HUES6 (cell line): ENCODE results near the gene CRTAC1.
"Not testable (repeated sequence)": the region's sequence is repeated elsewhere in the genome, so short reads cannot be mapped to it uniquely, and the experiment has no call there.

Source experiments
- H3K27ac ChIP-seq: 2 replicates; pipeline ENCODE4 v1.7.0; 2013; ENCODE audit warnings: low read depth, mild to moderate bottlenecking, low read length, inconsistent platforms
- H3K27me3 ChIP-seq: 2 replicates; pipeline ENCODE4 v1.6.1; 2013; ENCODE audit warnings: low read length; ENCODE audit not compliant: control insufficient read depth, insufficient read depth
- H3K36me3 ChIP-seq: 2 replicates; pipeline ENCODE4 v1.6.1; 2013; ENCODE audit warnings: low read length; ENCODE audit not compliant: control insufficient read depth, insufficient read depth
- H3K4me1 ChIP-seq: 2 replicates; pipeline ENCODE4 v1.6.1; 2013; ENCODE audit warnings: low read length; ENCODE audit not compliant: control insufficient read depth, insufficient read depth
- H3K4me3 ChIP-seq: 2 replicates; pipeline ENCODE4 v1.5.1; 2013; ENCODE audit warnings: low read depth, low read length
- H3K9ac ChIP-seq: one replicate; pipeline ENCODE4 v1.6.1; 2013; ENCODE audit warnings: mild to moderate bottlenecking, low read length
- H3K9me3 ChIP-seq: 2 replicates; pipeline ENCODE4 v1.6.1; 2013; ENCODE audit warnings: low read depth, low read length; ENCODE audit not compliant: control insufficient read depth, insufficient read depth

The CRTAC1 gene

DNA sequence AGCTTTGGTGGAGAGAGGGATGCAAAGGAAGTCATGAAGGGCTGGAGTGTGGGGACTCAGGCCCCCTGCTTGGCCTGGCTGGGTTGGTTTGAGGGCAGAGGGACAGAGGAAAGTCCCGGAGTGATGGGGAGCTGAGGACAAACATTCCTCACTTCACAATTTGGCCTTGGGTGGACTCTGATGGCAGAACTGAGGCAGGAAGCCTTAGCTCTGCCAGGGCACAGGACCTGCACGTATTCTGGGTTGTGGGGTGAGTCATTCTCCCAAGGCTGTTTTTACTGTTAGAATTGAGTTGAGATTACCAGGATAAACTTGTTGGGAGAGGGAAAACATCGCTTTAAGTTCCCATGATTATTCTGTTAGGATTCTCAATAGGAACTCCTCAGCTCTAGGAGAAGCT is 178.1 kb downstream of the CRTAC1 start:
- Histone ChIP-seq H3K36me3 (no peaks in the 10 kb centered on the region), H3K9me3 (no peaks in the 10 kb centered on the region), H3K27me3 (peaks cover 71% of the 10 kb centered on the region), H3K4me1 (peaks cover 3% of the 10 kb centered on the region; the same call in 1 of the 2 replicates), H3K27ac (no peak overlapping the region), H3K9ac (no peak overlapping the region), H3K4me3 (no peak overlapping the region)

DNA sequence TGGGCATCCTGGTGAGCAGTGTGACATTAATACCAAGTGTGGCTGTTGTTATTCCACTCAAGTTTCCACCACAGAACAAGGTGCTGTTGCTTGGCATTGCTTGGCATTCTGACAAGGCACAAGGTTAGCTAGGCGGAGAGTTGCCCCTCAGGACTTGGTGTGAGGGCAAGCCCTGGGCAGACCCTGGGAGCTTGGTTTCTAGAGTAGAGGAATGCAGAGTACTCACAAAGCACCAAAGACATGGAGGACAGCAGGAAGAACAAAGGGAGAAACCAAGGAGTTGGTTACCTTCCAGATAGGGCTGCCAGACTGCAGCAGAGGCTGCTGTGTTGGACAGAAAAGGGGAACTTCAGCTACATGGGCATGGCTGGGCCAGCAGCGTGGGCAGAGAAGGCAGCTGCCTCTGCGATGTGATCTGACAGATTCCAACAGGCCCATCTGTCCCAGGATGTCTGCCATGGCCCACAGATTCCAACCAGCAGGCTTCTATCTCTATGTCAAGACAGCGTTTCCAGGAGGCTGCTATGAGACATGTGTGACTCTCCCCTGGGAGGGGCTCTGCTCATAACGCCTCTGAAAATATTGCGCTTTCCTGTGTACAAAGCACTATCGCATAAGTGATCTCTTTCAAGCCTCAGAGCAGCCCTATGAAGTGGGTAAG is 178.9 kb downstream of the CRTAC1 start:
- no peak overlapping the region for H3K9ac ChIP-seq
- H3K4me3 ChIP-seq = no peak overlapping the region
- H3K9me3 ChIP-seq = no peaks in the 10 kb centered on the region
- H3K36me3 ChIP-seq = no peaks in the 10 kb centered on the region
- peaks cover 77% of the 10 kb centered on the region for H3K27me3 ChIP-seq
- no peak overlapping the region for H3K27ac ChIP-seq
- peaks cover 3% of the 10 kb centered on the region; the same call in 1 of the 2 replicates for H3K4me1 ChIP-seq

DNA sequence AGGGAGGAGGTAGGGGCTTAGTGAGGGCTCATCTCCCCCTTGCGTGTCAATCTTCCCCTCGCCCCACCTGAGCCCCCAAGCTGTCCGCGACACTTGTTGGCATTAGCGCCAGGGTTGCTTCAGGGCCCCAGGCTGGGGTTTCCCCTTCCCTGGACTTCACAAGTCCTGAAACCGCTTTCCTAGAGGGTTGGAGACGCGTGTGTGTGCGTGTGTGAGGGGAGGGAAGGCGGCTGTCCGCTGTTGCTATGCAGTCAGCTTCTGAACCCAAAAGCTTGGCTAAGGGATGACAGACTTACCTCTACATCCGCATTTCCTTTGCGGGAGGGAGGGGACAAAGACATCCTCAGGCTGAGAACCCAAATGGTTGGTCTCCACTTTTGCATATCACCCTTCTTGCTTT is 180.0 kb downstream of the CRTAC1 start:
- Histone ChIP-seq H3K27me3 (peaks cover 87% of the 10 kb centered on the region), H3K9me3 (no peaks in the 10 kb centered on the region), H3K36me3 (no peaks in the 10 kb centered on the region), H3K4me1 (peaks cover 3% of the 10 kb centered on the region; the same call in 1 of the 2 replicates), H3K4me3 (no peak overlapping the region; the same call in 1 of the 2 replicates), H3K27ac (no peak overlapping the region), H3K9ac (no peak overlapping the region)

GRCh38 chr10:97849687-97850402 is 180.6 kb downstream of the CRTAC1 start, which contains the start of gene GOLGA7B:
Gene GOLGA7B, plus strand, starts transcription at chr10:97849843. Its CDS starts 461 bp downstream, at chr10:97850304.
- Histone ChIP-seq H3K4me1 (peaks cover 3% of the 10 kb centered on the region; the same call in 1 of the 2 replicates), H3K9ac (no peak within 1 kb of the TSS)

DNA sequence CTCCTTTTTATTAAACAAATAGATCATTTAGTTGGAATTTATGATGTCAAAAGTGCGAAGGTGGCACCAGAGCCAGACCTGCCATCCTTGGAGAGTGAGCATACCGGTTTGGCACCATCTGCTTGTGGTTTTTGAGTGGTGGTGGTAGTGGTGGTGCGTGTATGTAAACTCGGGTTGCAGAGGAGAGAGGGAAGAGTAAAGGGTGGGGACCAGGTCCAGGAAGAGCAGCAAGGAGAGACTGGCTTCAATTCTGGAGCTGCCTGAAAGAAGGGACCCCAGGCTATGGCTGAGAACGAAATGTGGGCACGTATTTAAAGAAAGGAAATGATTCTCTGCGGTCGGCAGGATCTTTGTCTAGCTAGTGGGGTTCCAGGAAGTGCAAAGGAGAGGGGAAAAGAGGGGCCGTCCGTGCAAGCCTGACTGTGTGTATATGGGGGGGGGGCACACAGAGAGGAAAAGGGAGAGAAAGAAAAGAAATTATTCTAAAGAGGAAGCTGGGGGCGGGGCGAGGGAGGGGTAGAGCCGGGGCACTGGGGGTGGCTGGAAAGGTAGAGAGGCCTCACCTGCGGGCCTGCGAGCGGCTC is 181.2 kb downstream of the CRTAC1 start:
- peak overlapping the region; percentile 67 for H3K4me3 ChIP-seq
- peaks cover 76% of the 10 kb centered on the region for H3K27me3 ChIP-seq
- H3K36me3 ChIP-seq = no peaks in the 10 kb centered on the region
- peaks cover 3% of the 10 kb centered on the region; the same call in 1 of the 2 replicates for H3K4me1 ChIP-seq
- H3K27ac ChIP-seq = no peak overlapping the region
- H3K9me3 ChIP-seq = no peaks in the 10 kb centered on the region
- H3K9ac ChIP-seq = no peak overlapping the region

More at GRCh38 chr10:97849687-97850402, 180.6 kb downstream of the CRTAC1 start, which contains the start of gene GOLGA7B:
- no peaks in the 10 kb centered on the region for H3K36me3 ChIP-seq
- no peaks in the 10 kb centered on the region for H3K9me3 ChIP-seq
- H3K27me3 ChIP-seq = peaks cover 83% of the 10 kb centered on the region
- peak within 1 kb of the TSS; percentile 67 for H3K4me3 ChIP-seq
- no peak within 1 kb of the TSS for H3K27ac ChIP-seq

GRCh38 chr10:97844678-97845077 is 185.7 kb downstream of the CRTAC1 start:
- Histone ChIP-seq H3K9ac (no peak overlapping the region), H3K4me1 (peaks cover 3% of the 10 kb centered on the region; the same call in 1 of the 2 replicates), H3K36me3 (no peaks in the 10 kb centered on the region), H3K27me3 (peaks cover 40% of the 10 kb centered on the region), H3K9me3 (peaks cover 8% of the 10 kb centered on the region; the same call in 1 of the 2 replicates), H3K4me3 (no peak overlapping the region), H3K27ac (no peak overlapping the region)

GRCh38 chr10:97843972-97844371 is 186.4 kb downstream of the CRTAC1 start:
- H3K4me3 ChIP-seq, H3K9ac ChIP-seq, H3K36me3 ChIP-seq, H3K9me3 ChIP-seq, H3K4me1 ChIP-seq, H3K27ac ChIP-seq: not testable (repeated sequence)
- H3K27me3 ChIP-seq = peaks cover 35% of the 10 kb centered on the region

GRCh38 chr10:97843281-97843671 is 187.1 kb downstream of the CRTAC1 start:
- no peaks in the 10 kb centered on the region for H3K36me3 ChIP-seq
- peaks cover 28% of the 10 kb centered on the region for H3K27me3 ChIP-seq
- peaks cover 8% of the 10 kb centered on the region; the same call in 1 of the 2 replicates for H3K9me3 ChIP-seq
- H3K4me1 ChIP-seq = no peaks in the 10 kb centered on the region
- H3K27ac ChIP-seq = no peak overlapping the region
- no peak overlapping the region for H3K4me3 ChIP-seq
- no peak overlapping the region for H3K9ac ChIP-seq

DNA sequence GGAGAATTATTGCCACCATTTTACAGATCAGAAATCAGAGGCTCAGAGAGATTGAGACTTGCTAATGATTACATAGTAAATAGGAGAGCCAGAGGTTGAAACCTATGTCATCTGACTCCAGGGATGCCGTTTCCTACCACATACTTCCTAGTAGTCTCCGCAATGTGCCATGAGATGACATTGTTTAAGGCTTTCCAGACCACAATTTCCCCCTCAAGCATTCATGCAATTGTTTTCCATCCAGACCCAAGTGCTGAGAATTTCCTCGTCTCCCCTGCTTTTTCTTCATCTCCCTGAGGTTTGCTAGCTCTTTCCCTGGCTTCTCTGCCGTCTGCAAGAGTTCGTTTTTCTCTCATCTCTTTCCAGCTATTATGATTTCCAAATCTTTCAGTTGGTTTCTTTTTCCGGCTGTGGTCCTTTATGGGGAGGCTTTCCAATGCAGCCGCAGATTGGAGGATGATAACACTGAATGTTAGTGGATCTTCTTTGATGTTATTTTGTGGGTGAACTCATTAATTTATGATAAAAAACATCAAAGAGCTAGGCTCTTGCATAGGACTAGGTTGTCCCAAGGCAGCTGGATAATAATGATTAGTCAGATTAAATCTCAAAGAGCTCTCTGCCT is 187.7 kb downstream of the CRTAC1 start:
- Histone ChIP-seq H3K4me3 (no peak overlapping the region), H3K27ac (no peak overlapping the region), H3K9ac (no peak overlapping the region), H3K27me3 (peaks cover 23% of the 10 kb centered on the region; the same call in 1 of the 2 replicates), H3K9me3 (peaks cover 8% of the 10 kb centered on the region; the same call in 1 of the 2 replicates), H3K36me3 (no peaks in the 10 kb centered on the region), H3K4me1 (no peaks in the 10 kb centered on the region)

DNA sequence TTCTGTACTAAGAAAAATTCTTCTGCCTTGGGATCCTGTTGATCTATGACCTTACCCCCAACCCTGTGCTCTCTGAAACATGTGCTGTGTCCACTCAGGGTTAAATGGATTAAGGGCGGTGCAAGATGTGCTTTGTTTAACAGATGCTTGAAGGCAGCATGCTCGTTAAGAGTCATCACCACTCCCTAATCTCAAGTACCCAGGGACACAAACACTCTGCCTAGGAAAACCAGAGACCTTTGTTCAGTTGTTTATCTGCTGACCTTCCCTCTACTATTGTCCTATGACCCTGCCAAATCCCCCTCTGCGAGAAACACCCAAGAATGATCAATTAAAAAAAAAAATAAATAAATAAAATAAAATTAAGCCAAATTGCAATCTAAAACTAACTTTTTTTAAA is 188.3 kb downstream of the CRTAC1 start:
- H3K9ac ChIP-seq, H3K4me3 ChIP-seq, H3K36me3 ChIP-seq, H3K4me1 ChIP-seq, H3K9me3 ChIP-seq, H3K27ac ChIP-seq: not testable (repeated sequence)
- peaks cover 23% of the 10 kb centered on the region; the same call in 1 of the 2 replicates for H3K27me3 ChIP-seq
